Cortex of kidney (tissue), 1 donor: Measurements from ENCODE around the gene MIX23.

ENCODE experiments used
- DNase-seq: peaks from one replicate; lab custom pipeline; 2025; lab: John Stamatoyannopoulos, UW

Gene MIX23

DNA sequence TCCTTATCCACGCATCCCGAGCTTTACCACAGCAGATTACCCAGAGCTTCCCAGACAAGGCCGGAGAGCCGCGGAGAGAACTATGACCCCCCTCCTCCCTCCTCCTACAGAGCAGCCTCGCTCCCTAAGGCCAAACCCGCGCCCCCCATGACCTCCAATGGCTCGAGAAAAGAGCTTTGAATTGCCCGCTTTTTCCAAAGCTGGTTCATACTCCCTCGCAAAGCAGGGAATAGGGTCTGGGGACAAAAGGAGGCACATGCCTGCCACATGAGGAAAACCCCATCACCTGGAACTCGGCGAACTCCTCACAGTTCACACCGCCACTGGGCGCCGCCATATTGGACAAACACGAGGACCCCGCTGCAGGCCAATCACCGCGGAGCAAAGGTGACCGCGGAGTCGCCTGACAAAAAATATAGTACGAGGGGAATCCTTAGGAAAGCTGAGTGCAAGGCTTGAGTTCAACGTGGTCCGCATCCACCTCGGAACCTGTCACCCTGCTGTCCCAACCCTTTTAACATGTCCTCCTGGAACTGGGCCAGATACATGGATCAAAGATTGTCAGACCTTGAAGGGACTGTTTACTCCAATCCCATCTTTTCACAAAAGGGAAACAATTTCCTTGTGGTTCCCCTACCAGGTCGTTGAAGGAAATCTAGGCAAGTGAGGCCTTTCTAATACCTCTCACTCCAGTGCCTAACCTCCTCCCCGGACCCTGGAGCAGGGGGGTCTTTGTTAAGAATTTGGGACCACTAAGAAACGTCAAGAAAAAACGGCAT, at the start of gene MIX23:
Gene MIX23, minus strand, starts transcription at position 344 of the 779 bp plus-strand sequence. Its CDS starts 7 bp downstream, at position 337.
- peak; percentile 22 for DNase-seq

GRCh38 chr3:122430371-122430770, 47.3 kb upstream of the MIX23 start:
- no peak for DNase-seq

- DNase-seq, result no peak
Measured at GRCh38 chr3:122427857-122428471, 44.9 kb upstream of the MIX23 start.

DNA sequence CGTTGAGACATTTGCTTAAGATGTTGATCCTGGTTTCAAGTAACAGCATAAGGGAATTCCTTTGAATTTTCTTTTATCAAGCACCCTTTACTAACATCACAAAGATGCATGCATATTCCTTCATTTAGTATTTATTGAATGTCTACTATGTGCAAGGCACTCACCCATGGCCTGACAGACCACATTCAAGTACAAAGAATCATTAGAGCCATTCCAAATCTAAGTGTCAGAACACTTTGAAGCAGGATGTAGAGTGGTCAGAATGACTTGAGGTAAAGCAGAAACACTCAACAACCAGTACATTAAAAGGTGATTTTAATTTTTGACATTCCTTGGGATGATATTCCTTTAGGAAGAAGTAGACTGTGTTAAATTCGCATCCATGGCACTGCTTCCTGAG, 38.8 kb upstream of the MIX23 start:
- DNase-seq, result no peak

GRCh38 chr3:122421101-122421500, 38.1 kb upstream of the MIX23 start:
- no peak for DNase-seq

DNA sequence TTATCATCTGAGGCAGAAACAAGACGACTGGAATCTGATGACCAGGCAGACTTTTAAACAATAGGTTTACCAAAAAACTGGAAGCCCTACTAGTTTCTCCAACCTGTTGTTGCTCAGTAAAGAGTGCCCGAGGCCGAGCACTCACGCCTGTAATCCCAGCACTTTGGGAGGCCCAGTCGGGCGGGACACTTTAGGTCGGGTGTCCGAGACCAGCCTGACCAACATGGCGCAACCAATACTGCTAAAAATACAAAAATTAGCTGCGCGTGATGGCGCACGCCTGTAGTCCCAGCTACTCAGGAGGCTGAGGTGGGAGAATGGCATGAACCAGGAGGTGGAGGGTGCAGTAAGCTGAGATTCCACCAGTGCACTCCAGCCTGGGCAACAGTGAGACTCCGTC, 33.9 kb upstream of the MIX23 start:
- no peak for DNase-seq

- no peak for DNase-seq
Measured at GRCh38 chr3:122415762-122416654, 33.0 kb upstream of the MIX23 start, which contains the start of gene WDR5B. Gene WDR5B (minus strand): TSS chr3:122416062. CDS start chr3:122415528, 534 bp downstream.

GRCh38 chr3:122415104-122415744, 32.2 kb upstream of the MIX23 start:
- no peak for DNase-seq

- no peak for DNase-seq
Measured at GRCh38 chr3:122414391-122414790, 31.4 kb upstream of the MIX23 start.

DNA sequence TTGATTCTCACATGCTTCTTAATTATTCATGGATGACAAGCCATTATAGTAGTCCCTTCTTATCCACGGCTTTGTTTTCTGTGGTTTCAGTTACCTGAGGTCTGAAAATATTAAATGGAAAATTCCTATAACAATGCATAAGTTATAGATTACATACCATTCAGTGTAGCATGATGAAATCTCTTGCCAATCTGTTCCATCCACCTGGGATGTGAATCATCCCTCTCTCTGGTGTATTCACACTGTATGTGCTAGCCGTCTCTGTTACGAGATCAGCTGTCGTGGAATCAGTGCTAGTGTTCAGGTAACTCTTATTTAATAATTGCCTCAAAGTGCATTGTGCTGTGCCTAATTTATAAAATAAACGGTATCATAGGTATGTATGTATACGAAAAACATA, 27.6 kb upstream of the MIX23 start:
- no peak for DNase-seq

DNA sequence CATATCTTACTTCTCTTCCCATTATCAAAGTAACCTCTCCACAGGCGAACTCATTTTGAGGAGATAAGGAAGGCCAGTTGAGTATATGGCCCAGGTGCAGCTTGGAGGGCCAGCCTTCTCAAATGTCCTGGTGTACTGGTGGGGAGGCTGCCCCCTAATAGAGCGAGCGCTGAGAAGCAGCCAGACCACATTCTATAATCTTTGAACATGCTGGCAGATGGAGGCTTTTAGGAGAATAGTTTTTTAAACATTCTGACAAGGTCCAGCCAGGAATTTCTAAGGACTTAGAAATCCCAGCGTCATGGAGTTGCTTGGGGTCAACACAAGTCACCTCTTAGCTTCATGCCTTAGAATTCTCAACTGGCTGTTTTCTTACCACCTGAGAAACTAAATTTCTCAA, 27.1 kb upstream of the MIX23 start:
- DNase-seq, result no peak

DNA sequence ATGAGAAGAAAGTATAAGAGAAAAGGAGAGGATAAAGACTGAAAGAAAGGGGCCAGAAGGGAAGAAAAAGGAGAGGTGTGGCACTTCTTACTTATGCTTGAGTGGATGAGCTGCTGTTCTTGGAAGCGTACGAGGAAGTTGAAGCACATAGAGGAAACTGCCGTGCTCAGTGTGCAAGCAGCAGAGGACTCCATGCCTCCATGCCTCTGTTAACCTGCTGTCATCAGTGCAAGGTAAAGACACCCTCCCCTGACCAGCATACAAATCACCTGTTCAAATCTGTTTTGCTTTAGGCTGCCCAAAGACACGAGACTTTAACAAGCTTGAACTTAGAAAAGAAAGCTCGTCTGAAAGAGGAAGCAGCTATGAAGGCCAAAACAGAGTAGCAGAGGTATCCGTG, 26.4 kb upstream of the MIX23 start:
- no peak for DNase-seq

GRCh38 chr3:122407946-122408345, 24.9 kb upstream of the MIX23 start:
- no peak for DNase-seq

DNA sequence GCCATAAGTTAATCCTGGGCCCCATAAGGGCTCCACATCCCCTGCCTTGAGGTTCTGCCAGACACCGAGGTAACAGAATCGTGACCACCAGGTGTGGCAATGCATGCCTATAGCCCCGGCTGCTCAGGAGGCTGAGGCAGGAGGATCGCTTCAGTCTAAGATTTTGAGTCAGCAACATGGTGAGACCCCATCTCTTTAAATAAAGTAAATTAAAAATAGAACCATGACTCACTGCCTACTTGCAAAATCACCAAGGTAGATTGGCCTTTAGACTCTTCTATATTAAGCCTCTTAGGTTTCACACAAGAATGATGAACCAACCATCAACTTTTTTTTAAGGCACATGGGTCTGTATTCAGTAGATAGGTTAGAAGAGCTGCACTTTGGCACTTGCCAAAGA, 23.2 kb upstream of the MIX23 start:
- DNase-seq, result no peak

- no peak for DNase-seq
Measured at GRCh38 chr3:122405015-122405414, 22.0 kb upstream of the MIX23 start.

DNA sequence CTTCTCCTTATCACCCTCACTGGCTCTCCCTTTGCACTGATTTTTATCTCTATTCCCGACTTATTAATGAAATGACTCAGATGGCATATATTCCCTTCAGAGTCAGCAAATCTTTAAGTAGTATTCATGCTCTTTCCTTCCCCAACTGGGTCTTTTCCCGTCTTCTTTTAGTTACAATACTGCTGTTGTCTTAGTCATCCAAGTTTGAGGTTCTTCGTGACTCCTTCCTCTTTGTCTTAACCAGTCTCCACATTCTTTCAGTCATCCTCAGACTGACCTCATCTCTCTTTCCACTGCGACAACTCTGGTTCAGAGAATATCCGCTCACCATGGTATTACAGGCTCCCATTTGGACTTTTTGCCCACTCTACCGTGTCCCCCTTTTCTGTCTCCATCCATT, 20.5 kb upstream of the MIX23 start:
- DNase-seq, result no peak

DNA sequence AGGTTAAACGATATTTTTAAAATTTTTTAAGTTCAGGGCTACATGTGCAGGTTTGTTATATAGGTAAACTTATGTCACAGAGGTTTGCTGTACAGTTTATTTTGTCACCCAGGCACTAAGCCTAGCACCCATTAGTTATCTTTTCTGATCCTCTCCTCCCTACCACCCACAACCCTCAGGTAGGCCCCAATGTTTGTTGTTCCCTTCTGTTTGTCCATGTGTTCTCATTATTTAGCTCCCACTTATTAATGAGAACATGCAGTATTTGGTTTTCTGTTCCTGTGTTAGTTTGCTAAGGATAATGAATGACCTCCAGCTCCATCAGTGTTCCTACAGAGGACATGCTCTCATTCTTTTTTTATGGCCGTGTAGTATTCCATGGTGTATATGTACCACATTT, 15.9 kb upstream of the MIX23 start:
- DNase-seq, result no peak

- DNase-seq, result no peak
Measured at GRCh38 chr3:122397201-122397600, 14.2 kb upstream of the MIX23 start.

GRCh38 chr3:122396511-122396910, 13.5 kb upstream of the MIX23 start:
- DNase-seq, result no peak

DNA sequence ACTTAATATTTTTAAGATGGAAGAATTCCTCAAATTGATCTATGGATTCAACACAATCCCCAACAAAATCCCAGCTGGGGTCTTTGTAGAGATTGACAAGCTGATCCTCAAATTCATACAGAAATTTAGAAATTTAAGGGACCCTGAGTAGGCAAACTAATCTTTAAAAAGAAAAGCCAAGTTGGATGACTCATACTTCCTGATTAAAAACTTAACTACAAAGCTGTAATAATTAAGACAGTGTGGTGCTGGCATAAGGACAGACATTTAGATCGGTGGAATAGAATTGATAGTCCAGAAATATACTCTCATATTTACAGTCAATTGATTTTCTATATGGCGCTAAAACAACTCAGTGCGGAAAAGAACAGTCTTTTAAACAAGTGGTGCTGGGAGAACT, 12.6 kb upstream of the MIX23 start:
- no peak for DNase-seq

DNA sequence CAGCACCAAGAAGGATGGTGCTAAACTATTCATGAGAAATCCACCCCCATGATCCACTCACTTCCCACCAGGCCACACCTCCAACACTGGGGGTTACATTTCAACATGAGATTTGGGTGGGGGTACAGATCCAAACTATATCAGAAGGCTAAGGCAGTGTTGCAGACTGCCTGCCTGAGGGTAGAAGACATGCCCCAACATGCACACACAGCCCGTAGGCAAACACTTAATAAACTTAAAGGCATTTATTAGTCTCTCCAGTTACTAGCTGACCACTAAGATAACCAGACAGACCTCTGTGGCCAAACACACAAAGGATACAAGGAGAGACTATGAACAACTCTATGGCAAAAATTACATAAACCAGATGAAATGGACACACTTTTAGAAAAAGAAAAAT, 11.1 kb upstream of the MIX23 start:
- no peak for DNase-seq
